ENCODE measurements around the gene UPP2. TPM values are rescaled to one million over a fixed set of nuclear protein-coding genes. Genes with fewer than 3 reads are reported as not detected.

Gene UPP2
- total RNA-seq, 1 donor from 2014 or later = not detected

- no peak overlapping the region for H3K4me3 Mint-ChIP-seq
- H3K36me3 Mint-ChIP-seq (ENCODE audit: low read depth) = no peaks in the 10 kb centered on the region
- no peak for ATAC-seq (ENCODE audit: low read depth)
- no peaks in the 10 kb centered on the region for H3K9me3 Mint-ChIP-seq
- no peak for DNase-seq
- intact Hi-C loops (cut with micrococcal nuclease) = no loop called here
- H3K27ac Mint-ChIP-seq = no peak overlapping the region
- POLR2A ChIA-PET = no interaction called here
- peaks cover 2% of the 10 kb centered on the region for H3K4me1 Mint-ChIP-seq
- CTCF ChIA-PET = no interaction called here
- no peak for TF ChIP-seq CTCF (IDR thresholded peaks at IDR 0.05)
- peaks cover 10% of the 10 kb centered on the region for H3K27me3 Mint-ChIP-seq
Measured at GRCh38 chr2:158182676-158183295, 81.1 kb downstream of the UPP2 start.

GRCh38 chr2:158184001-158184400 lies 82.3 kb downstream of the UPP2 start:
- Mint-ChIP-seq H3K36me3 (ENCODE audit: low read depth) (no peaks in the 10 kb centered on the region), H3K27ac (no peak overlapping the region), H3K9me3 (no peaks in the 10 kb centered on the region), H3K4me1 (peaks cover 2% of the 10 kb centered on the region), H3K27me3 (peaks cover 5% of the 10 kb centered on the region), H3K4me3 (no peak overlapping the region)
- no peak for TF ChIP-seq CTCF (IDR thresholded peaks at IDR 0.05)
- ChIA-PET CTCF (no interaction called here), POLR2A (no interaction called here)
- intact Hi-C loops (cut with micrococcal nuclease) = no loop called here
- ATAC-seq (ENCODE audit: low read depth) (no peak), DNase-seq (no peak)

GRCh38 chr2:158184556-158185343 lies 83.1 kb downstream of the UPP2 start:
- Mint-ChIP-seq H3K9me3 (no peaks in the 10 kb centered on the region), H3K27me3 (peaks cover 5% of the 10 kb centered on the region), H3K4me1 (peaks cover 8% of the 10 kb centered on the region), H3K4me3 (no peak overlapping the region), H3K27ac (no peak overlapping the region), H3K36me3 (ENCODE audit: low read depth) (no peaks in the 10 kb centered on the region)
- ChIA-PET POLR2A (no interaction called here), CTCF (no interaction called here)
- intact Hi-C loops (cut with micrococcal nuclease) = no loop called here
- no peak for DNase-seq
- TF ChIP-seq CTCF (IDR thresholded peaks at IDR 0.05) = no peak
- ATAC-seq (ENCODE audit: low read depth) = no peak

Other genes with a start within 250 kb of the UPP2 start
- 4.4 and 4.6 TPM in 2 replicates for gene ACVR1, start 225.5 kb upstream of the UPP2 start, total RNA-seq